Measurements from ENCODE around the gene SCAMP1.
"Not testable (repeated sequence)": the region's sequence is repeated elsewhere in the genome, so short reads cannot be mapped to it uniquely, and the experiment has no call there.

The SCAMP1 gene

GRCh38 chr5:78420548-78420947 is 60.1 kb downstream of the SCAMP1 start:
- DNase-seq (ENCODE audit: low read depth in 2 of 2) = no peak

- no peak for DNase-seq (ENCODE audit: low read depth in 2 of 2)
Measured at GRCh38 chr5:78424665-78425064, 64.2 kb downstream of the SCAMP1 start.

DNA sequence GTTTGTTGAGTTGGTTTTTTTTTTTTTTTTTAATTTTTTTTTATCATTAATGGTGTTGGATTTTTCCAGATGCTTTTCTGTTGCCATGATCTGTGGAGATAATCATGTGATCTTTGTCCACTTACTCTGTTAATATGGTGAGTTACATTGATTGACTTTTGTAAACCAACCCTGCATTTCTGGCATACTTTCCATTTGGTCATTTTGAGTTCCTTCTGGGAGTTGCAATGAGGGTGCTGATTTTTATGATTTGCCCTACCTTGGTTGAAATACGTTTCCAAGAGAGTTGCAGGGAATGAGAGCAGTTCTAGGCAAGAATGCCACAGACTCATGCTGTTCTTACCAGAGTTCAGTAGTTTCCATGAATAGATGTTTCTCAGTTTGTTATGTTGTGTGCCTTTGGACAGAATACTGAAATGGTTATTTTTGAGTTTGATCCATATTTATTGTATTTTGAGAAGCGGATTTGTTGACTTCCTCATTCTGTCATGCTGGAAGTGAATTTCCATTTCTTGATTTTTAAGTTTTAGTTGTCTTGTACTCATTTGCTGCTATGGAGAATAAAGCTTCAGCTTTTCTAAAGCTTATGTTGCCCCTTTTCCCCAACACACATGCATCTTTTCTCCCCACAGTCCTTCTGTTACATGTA is 69.0 kb downstream of the SCAMP1 start:
- DNase-seq (ENCODE audit: low read depth in 2 of 2) = no peak

- no peak for DNase-seq (ENCODE audit: low read depth in 2 of 2)
Measured at GRCh38 chr5:78430866-78431265, 70.4 kb downstream of the SCAMP1 start.

DNA sequence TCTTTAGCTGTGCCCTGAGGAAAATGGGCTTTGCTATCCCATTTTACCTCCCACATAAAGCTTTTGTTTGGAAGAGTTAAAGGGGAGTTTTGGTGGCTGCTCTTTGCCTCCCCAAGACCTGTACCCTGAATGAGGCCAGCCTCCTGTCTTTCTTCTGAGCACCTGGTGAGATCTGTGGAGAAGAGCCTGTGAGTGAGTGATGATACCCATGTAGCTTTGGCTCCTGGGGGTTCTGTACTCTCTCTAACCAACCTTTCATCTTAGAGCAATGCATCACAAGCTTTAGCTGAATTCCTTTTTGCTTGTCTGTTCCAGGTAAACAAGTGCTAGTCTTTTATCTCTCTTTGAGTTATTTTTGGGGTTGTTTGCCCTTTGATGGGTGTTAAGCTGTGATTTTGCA is 73.6 kb downstream of the SCAMP1 start:
- DNase-seq (ENCODE audit: low read depth in 2 of 2) = no peak

GRCh38 chr5:78447775-78448424 is 87.5 kb downstream of the SCAMP1 start:
- no peak for DNase-seq (ENCODE audit: low read depth in 2 of 2)

GRCh38 chr5:78449103-78449502 is 88.7 kb downstream of the SCAMP1 start:
- no peak for DNase-seq (ENCODE audit: low read depth in 2 of 2)

DNA sequence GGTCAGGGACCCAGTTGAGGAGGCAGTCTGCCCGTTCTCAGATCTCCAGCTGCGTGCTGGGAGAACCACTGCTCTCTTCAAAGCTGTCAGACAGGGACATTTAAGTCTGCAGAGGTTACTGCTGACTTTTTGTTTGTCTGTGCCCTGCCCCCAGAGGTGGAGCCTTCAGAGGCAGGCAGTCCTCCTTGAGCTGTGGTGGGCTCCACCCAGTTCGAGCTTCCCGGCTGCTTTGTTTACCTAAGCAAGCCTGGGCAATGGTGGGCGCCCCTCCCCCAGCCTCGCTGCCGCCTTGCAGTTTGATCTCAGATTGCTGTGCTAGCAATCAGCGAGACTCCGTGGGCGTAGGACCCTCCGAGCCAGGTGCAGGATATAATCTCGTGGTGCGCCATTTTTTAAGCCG is 97.1 kb downstream of the SCAMP1 start:
- DNase-seq (ENCODE audit: low read depth in 2 of 2) = not testable (repeated sequence)

GRCh38 chr5:78458843-78459242 is 98.4 kb downstream of the SCAMP1 start:
- DNase-seq (ENCODE audit: low read depth in 2 of 2) = no peak

GRCh38 chr5:78467140-78467539 is 106.7 kb downstream of the SCAMP1 start:
- DNase-seq (ENCODE audit: low read depth in 2 of 2) = no peak

GRCh38 chr5:78467752-78468357 is 107.4 kb downstream of the SCAMP1 start:
- DNase-seq (ENCODE audit: low read depth in 2 of 2) = no peak

- no peak for DNase-seq (ENCODE audit: low read depth in 2 of 2)
Measured at GRCh38 chr5:78471896-78472295, 111.5 kb downstream of the SCAMP1 start.

GRCh38 chr5:78472469-78473106 is 112.2 kb downstream of the SCAMP1 start:
- no peak for DNase-seq (ENCODE audit: low read depth in 2 of 2)

DNA sequence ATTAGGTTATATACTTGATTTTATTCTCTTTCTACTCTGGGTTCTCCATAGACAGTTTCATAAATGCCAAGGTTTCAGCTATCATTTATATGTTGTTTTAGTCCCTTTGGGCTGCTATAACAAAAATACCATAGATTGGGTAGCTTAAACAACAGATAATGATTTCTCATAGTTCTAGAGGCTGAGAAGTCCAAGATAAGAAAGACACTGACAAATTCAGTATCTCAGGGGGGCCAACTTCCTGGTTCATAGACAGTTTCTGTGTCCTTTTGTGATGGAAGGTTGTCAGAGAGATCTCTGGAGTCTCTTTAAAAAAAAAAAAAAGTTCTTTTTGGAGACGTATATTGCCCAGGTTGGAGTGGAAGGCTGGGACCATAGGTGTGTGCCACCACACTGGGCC is 113.3 kb downstream of the SCAMP1 start:
- no peak for DNase-seq (ENCODE audit: low read depth in 2 of 2)

DNA sequence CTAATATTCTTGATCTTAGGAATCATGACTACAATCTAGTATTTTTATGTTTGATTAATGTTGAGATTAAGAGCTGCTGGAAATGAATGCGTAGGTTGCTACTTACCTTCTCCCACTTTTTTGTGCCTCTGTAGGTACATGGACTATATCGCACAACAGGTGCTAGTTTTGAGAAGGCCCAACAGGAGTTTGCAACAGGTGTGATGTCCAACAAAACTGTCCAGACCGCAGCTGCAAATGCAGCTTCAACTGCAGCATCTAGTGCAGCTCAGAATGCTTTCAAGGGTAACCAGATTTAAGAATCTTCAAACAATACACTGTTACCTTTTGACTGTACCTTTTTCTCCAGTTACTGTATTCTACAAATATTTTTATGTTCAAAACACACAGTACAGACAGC is 115.0 kb downstream of the SCAMP1 start:
- no peak for DNase-seq (ENCODE audit: low read depth in 2 of 2)

DNA sequence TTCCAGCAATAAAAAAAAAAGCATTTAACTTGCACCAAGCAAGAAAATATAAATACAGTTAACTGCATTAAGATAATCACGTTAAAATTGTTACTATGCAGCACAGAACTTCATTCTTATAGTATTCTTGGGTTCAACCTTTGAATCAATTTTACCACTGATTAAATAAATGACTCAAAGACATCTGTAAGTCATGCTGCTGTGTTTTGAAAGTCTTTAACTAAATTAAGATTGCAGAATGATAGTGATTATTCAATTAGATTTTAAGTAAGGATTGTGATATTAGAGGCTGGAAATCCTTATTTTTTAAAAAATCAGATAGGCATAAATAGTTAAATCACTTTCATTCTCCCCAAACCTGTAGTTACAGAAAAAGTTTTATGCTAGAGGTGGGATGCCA is 116.4 kb downstream of the SCAMP1 start:
- DNase-seq (ENCODE audit: low read depth in 2 of 2) = no peak

- DNase-seq (ENCODE audit: low read depth in 2 of 2) = no peak
Measured at GRCh38 chr5:78482948-78483347, 122.5 kb downstream of the SCAMP1 start.

DNA sequence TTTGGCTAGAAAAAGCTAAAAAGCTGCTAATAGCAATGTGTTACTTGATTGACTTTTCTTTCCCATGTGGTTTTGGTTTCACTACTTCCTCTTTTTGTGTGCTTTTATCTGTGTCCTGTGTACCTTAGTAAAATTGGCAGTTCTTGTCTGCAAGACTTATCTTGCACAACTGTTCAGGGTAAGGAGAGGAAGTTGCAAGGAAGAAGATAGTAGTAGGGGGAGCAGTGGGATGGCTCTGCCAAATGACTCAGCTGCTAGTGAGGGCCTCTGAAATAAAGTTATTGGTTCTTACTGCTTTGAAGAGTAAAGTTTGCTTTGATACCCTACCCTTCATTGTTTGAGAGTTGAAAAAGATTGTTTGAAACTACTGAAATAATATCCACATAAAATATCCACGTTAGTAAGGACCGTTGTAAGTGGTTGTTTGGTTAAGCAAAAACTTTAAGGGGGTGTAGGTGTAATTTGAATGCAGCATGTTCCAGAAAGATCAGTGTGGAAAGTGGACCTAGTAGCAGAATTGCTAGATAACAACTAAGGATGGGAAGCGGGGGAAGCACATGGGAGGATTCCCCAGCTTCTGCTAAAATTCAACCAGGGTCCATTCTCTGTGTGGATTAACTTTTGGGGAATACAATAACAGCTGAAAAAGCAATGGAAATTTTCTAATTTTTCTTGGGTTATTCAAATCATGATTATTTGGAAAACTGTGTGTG is 123.5 kb downstream of the SCAMP1 start:
- DNase-seq (ENCODE audit: low read depth in 2 of 2) = no peak

GRCh38 chr5:78486218-78486617 is 125.8 kb downstream of the SCAMP1 start:
- no peak for DNase-seq (ENCODE audit: low read depth in 2 of 2)

DNA sequence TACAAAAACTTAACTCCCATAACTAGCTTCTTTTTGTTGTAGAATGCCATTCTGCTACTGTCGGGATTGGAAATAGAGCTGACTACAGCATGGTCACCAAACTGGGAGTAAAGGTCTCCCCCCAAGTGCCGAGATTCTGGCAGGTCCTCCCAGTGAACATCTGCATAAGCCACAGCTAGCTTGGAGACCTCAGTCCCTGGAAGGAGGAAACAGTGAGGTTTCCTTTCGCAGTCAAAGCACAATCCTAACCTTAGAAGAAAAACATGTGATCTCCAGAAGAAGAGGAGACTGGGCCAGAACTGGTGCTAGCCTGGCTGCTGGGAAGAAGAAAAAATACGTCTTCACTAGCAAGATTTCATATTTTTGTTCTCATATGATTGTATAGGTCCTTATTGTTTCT is 127.4 kb downstream of the SCAMP1 start:
- no peak for DNase-seq (ENCODE audit: low read depth in 2 of 2)

- no peak for DNase-seq (ENCODE audit: low read depth in 2 of 2)
Measured at GRCh38 chr5:78490709-78491485, 130.5 kb downstream of the SCAMP1 start.
